ENCODE results near the gene UFM1. TPM values are rescaled to one million over a fixed set of nuclear protein-coding genes. Genes with fewer than 3 reads are reported as not detected.
"Not testable (repeated sequence)": the region's sequence is repeated elsewhere in the genome, so short reads cannot be mapped to it uniquely, and the experiment has no call there.

Gene UFM1
- total and polyA plus RNA-seq, 2 donors (not counting 3 experiments of a cell fraction or from before 2014, with no cell fraction given): 16.8 to 51.5 TPM

DNA sequence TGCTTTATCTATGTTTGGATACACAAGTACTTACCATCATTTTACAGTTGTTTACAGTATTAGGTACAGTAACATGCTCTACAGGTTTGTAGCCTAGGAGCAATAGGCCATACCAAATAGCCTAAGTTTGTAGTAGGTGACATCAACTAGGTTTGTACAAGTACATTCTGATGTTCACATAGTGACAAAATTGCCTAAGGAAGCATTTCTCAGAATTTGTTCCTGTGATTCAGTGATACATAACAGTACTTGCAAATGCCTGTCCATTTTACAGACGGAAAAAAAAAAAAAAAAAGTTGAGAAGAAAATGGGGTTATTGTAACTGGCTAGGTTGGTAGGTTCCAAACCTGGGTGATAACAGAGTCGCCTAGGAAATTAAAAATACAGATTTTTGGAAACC lies 13.6 kb downstream of the UFM1 start:
- intact Hi-C loops (cut with micrococcal nuclease) (no loop called here), dilution Hi-C loops (cut with MboI; ENCODE audit: extremely low pct_ligation_motif_present, low sequenced_read_pairs) (no loop called here)

DNA sequence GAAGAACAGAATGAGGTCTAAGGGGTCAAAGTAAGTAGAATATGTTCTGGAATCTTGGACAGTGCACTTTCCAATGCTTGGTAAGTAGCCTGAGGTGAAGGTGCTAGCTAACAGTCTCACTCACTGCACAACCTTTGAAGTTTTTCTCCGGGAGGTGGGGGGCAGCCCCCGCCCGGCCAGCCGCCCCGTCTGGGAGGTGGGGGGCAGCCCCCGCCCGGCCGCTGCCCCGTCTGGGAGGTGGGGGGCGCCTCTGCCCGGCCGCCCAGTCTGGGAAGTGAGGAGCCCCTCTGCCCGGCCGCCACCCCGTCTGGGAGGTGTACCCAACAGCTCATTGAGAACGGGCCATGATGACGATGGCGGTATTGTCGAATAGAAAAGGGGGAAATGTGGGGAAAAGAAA lies 14.1 kb downstream of the UFM1 start:
- FAIRE-seq; BruUV-seq (replicated peaks); H3K9me1 ChIP-seq (replicated peaks; ENCODE audit: control insufficient read depth, extremely low read depth, insufficient read depth, low read length); H3K27ac ChIP-seq (ENCODE audit: insufficient read depth, low read depth, low read length); H3K9me3 ChIP-seq (replicated peaks; ENCODE audit: control insufficient read depth, insufficient read depth, low read length); intact Hi-C loops (cut with micrococcal nuclease); H3K79me2 ChIP-seq (ENCODE audit: control insufficient read depth, insufficient read depth, low read length); CTCF ChIA-PET; DNase-seq (ENCODE audit: low read depth, low spot score); H3K36me3 ChIP-seq (ENCODE audit: control insufficient read depth in 2 of 2, extremely low read depth in 1 of 2, insufficient read depth in 2 of 2, low read length in 2 of 2); H3K4me3 ChIP-seq (replicated peaks in 1 of 3; ENCODE audit: insufficient read depth in 1 of 3, low read depth in 1 of 3, low read length in 3 of 3); H3K27me3 ChIP-seq (ENCODE audit: control insufficient read depth in 2 of 2, insufficient read depth in 2 of 2, low read length in 2 of 2); dilution Hi-C loops (cut with MboI; ENCODE audit: extremely low pct_ligation_motif_present, low sequenced_read_pairs); H4K20me1 ChIP-seq (replicated peaks; ENCODE audit: control insufficient read depth, extremely low read depth, insufficient read depth, low read length); H3K4me1 ChIP-seq (ENCODE audit: control insufficient read depth, extremely low read depth, insufficient read depth, low read length); H3K4me2 ChIP-seq (ENCODE audit: insufficient read depth, low read length); H2AFZ ChIP-seq (ENCODE audit: low read depth, low read length); POLR2A ChIA-PET; H3K9ac ChIP-seq (replicated peaks; ENCODE audit: extremely low read depth, insufficient read depth, low read length): not testable (repeated sequence)

More for the DNA sequence above, 13.6 kb downstream of the UFM1 start:
- FAIRE-seq: no peak
- Histone ChIP-seq H2AFZ (ENCODE audit: low read depth, low read length) (no peak overlapping the region), H4K20me1 (replicated peaks; ENCODE audit: control insufficient read depth, extremely low read depth, insufficient read depth, low read length) (no peaks in the 10 kb centered on the region), H3K4me1 (ENCODE audit: control insufficient read depth, extremely low read depth, insufficient read depth, low read length) (peaks cover 9% of the 10 kb centered on the region), H3K36me3 (ENCODE audit: control insufficient read depth in 2 of 2, extremely low read depth in 1 of 2, insufficient read depth in 2 of 2, low read length in 2 of 2) (peaks cover 3 to 9% of the 10 kb centered on the region in 2 experiments), H3K9ac (replicated peaks; ENCODE audit: extremely low read depth, insufficient read depth, low read length) (no peak overlapping the region), H3K9me3 (replicated peaks; ENCODE audit: control insufficient read depth, insufficient read depth, low read length) (no peaks in the 10 kb centered on the region), H3K27ac (ENCODE audit: insufficient read depth, low read depth, low read length) (no peak overlapping the region), H3K79me2 (ENCODE audit: control insufficient read depth, insufficient read depth, low read length) (no peaks in the 10 kb centered on the region), H3K27me3 (ENCODE audit: control insufficient read depth in 2 of 2, insufficient read depth in 2 of 2, low read length in 2 of 2) (no peaks in the 10 kb centered on the region), H3K9me1 (replicated peaks; ENCODE audit: control insufficient read depth, extremely low read depth, insufficient read depth, low read length) (no peaks in the 10 kb centered on the region), H3K4me2 (ENCODE audit: insufficient read depth, low read length) (no peak overlapping the region), H3K4me3 (replicated peaks in 1 of 3; ENCODE audit: insufficient read depth in 1 of 3, low read depth in 1 of 3, low read length in 3 of 3) (no peak overlapping the region)
- TF ChIP-seq GATA2 (IDR thresholded peaks at IDR 0.05; ENCODE audit: insufficient read depth, insufficient read length, low read depth, low read length) (no peak), FOS (IDR thresholded peaks at IDR 0.05; ENCODE audit: borderline replicate concordance, insufficient read depth, low read length) (no peak), EZH2 (IDR thresholded peaks at IDR 0.05; ENCODE audit: borderline replicate concordance, low read depth, low read length, severe bottlenecking) (no peak), MYC (IDR thresholded peaks at IDR 0.05; ENCODE audit: low read depth, low read length) (no peak), POLR2AphosphoS5 (IDR thresholded peaks at IDR 0.05; ENCODE audit: insufficient read depth, low read depth, low read length) (no peak), JUN (IDR thresholded peaks at IDR 0.05; ENCODE audit: borderline replicate concordance, insufficient read depth, insufficient read length, low read depth) (no peak), POLR2A (IDR thresholded peaks at IDR 0.05; ENCODE audit: low read depth, low read length) (no peak)
- TF ChIP-seq, protein P1, sequence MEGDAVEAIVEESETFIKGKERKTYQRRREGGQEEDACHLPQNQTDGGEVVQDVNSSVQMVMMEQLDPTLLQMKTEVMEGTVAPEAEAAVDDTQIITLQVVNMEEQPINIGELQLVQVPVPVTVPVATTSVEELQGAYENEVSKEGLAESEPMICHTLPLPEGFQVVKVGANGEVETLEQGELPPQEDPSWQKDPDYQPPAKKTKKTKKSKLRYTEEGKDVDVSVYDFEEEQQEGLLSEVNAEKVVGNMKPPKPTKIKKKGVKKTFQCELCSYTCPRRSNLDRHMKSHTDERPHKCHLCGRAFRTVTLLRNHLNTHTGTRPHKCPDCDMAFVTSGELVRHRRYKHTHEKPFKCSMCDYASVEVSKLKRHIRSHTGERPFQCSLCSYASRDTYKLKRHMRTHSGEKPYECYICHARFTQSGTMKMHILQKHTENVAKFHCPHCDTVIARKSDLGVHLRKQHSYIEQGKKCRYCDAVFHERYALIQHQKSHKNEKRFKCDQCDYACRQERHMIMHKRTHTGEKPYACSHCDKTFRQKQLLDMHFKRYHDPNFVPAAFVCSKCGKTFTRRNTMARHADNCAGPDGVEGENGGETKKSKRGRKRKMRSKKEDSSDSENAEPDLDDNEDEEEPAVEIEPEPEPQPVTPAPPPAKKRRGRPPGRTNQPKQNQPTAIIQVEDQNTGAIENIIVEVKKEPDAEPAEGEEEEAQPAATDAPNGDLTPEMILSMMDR (IDR thresholded peaks at IDR 0.05; ENCODE audit: extremely low read depth in 1 of 2, insufficient read depth in 1 of 2, low read depth in 1 of 2, low read length in 2 of 2): no peak
- TF ChIP-seq, protein P2, sequence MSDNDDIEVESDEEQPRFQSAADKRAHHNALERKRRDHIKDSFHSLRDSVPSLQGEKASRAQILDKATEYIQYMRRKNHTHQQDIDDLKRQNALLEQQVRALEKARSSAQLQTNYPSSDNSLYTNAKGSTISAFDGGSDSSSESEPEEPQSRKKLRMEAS (IDR thresholded peaks at IDR 0.05; ENCODE audit: insufficient read depth, insufficient read length): no peak
- BruUV-seq (replicated peaks): no TSS peak
- DNase-seq (ENCODE audit: low read depth, low spot score): no peak
- ChIA-PET CTCF (no interaction called here), POLR2A (no interaction called here)

Measured in endothelial cell of umbilical vein (primary cell).